T47D (cell line): ENCODE results near the gene TTC34.

ENCODE experiments used
- DNase-seq, 2 experiments: peaks; one replicate each; pipeline versions ENCODE4 v3.0.0 to v3.0.0-alpha.2; 2011 to 2012; ENCODE audit warnings: low read depth in 1 of 2, low spot score in 1 of 2
- JUND ChIP-seq: IDR thresholded peaks from 2 replicates; pipeline ENCODE4 v1.6.1; 2012; ENCODE audit warnings: low read depth
- in situ Hi-C: cut with HindIII; loops from 2 replicates; pipeline ENCODE4 v1.10.0; 2016; ENCODE audit warnings: low sequenced_read_pairs, low pct_unique_long_range_greater_than_20kb

TTC34 gene

GRCh38 chr1:2597441-2598328 is 203.8 kb downstream of the TTC34 start:
- DNase-seq: no peak
- in situ Hi-C loops: no loop called here

GRCh38 chr1:2596530-2597333 is 204.8 kb downstream of the TTC34 start:
- in situ Hi-C loops: no loop called here
- DNase-seq: no peak
- no peak for TF ChIP-seq JUND

More at GRCh38 chr1:2597441-2598328, 203.8 kb downstream of the TTC34 start:
- TF ChIP-seq JUND: no peak

GRCh38 chr1:2595812-2596529 is 205.5 kb downstream of the TTC34 start:
- no peak for TF ChIP-seq JUND
- DNase-seq: no peak
- in situ Hi-C loops: no loop called here

- in situ Hi-C loops: no loop called here
- no peak for DNase-seq
- TF ChIP-seq JUND: no peak
Measured at GRCh38 chr1:2595261-2595811, 206.2 kb downstream of the TTC34 start.

GRCh38 chr1:2594641-2595131 is 206.8 kb downstream of the TTC34 start:
- in situ Hi-C loops: no loop called here
- DNase-seq: no peak
- TF ChIP-seq JUND: no peak

- in situ Hi-C loops: no loop called here
- TF ChIP-seq JUND: no peak
- no peak for DNase-seq
Measured at GRCh38 chr1:2594001-2594640, 207.4 kb downstream of the TTC34 start.

GRCh38 chr1:2593251-2593878 is 208.1 kb downstream of the TTC34 start:
- no peak for TF ChIP-seq JUND
- DNase-seq: no peak
- in situ Hi-C loops: no loop called here

- in situ Hi-C loops: no loop called here
- no peak for TF ChIP-seq JUND
- DNase-seq: peak; percentile 70 to 77
Measured at GRCh38 chr1:2592672-2593071, 208.8 kb downstream of the TTC34 start.

- DNase-seq: no peak
- in situ Hi-C loops: no loop called here
- TF ChIP-seq JUND: no peak
Measured at GRCh38 chr1:2591581-2592261, 209.8 kb downstream of the TTC34 start.

GRCh38 chr1:2591233-2591580 is 210.3 kb downstream of the TTC34 start:
- no peak for DNase-seq
- in situ Hi-C loops: no loop called here
- no peak for TF ChIP-seq JUND
